ENCODE results near the gene SLC7A6. TPM values are rescaled to one million over a fixed set of nuclear protein-coding genes. Genes with fewer than 3 reads are reported as not detected.
A peak's percentile ranks its signal among the peaks of the same experiment; 100 is the strongest.

SLC7A6 gene
- total RNA-seq, 6 experiments from 2014 or later = 46.1 to 56.6 (median 50.8) TPM

GRCh38 chr16:68235887-68236136 lies 28.5 kb upstream of the SLC7A6 start, which contains the start of gene ESRP2:
Gene ESRP2 (minus strand): TSS chr16:68236127. CDS start chr16:68236045, 82 bp downstream.
- H3K4me3 Mint-ChIP-seq = peak within 1 kb of the TSS; percentile 85
- no peaks in the 10 kb centered on the region; the same call in 1 of the 2 replicates for H3K9me3 Mint-ChIP-seq
- peaks cover 5% of the 10 kb centered on the region for H3K27me3 Mint-ChIP-seq (ENCODE audit: insufficient read depth)
- no peak for DNase-seq
- H3K4me1 Mint-ChIP-seq (ENCODE audit: low read depth) = peaks cover 21% of the 10 kb centered on the region
- TF ChIP-seq CTCF (IDR thresholded peaks at IDR 0.05) = no peak
- H3K27ac Mint-ChIP-seq = peak within 1 kb of the TSS; percentile 98
- H3K36me3 Mint-ChIP-seq (ENCODE audit: low read depth) = no peaks in the 10 kb centered on the region

- Mint-ChIP-seq H3K27ac (peak overlapping the region; percentile 98), H3K36me3 (ENCODE audit: low read depth) (no peaks in the 10 kb centered on the region), H3K9me3 (no peaks in the 10 kb centered on the region; the same call in 1 of the 2 replicates), H3K27me3 (ENCODE audit: insufficient read depth) (peaks cover 5% of the 10 kb centered on the region), H3K4me1 (ENCODE audit: low read depth) (peaks cover 21% of the 10 kb centered on the region), H3K4me3 (peak overlapping the region; percentile 85; the same call in 1 of the 2 replicates)
- no peak for TF ChIP-seq CTCF (IDR thresholded peaks at IDR 0.05)
- no peak for DNase-seq
These were observed 28.0 kb upstream of the SLC7A6 start for GRCh38 chr16:68236137-68236825.

GRCh38 chr16:68236826-68237242 lies 27.5 kb upstream of the SLC7A6 start:
- Mint-ChIP-seq H3K4me3 (peak overlapping the region; percentile 85), H3K9me3 (no peaks in the 10 kb centered on the region; the same call in 1 of the 2 replicates), H3K4me1 (ENCODE audit: low read depth) (peaks cover 21% of the 10 kb centered on the region), H3K27me3 (ENCODE audit: insufficient read depth) (peaks cover 3% of the 10 kb centered on the region; the same call in 1 of the 2 replicates), H3K27ac (peak overlapping the region; percentile 98), H3K36me3 (ENCODE audit: low read depth) (no peaks in the 10 kb centered on the region)
- DNase-seq = no peak
- TF ChIP-seq CTCF (IDR thresholded peaks at IDR 0.05) = no peak

GRCh38 chr16:68237243-68238028 lies 26.9 kb upstream of the SLC7A6 start:
- Mint-ChIP-seq H3K4me1 (ENCODE audit: low read depth) (peaks cover 21% of the 10 kb centered on the region), H3K27me3 (ENCODE audit: insufficient read depth) (peaks cover 3% of the 10 kb centered on the region; the same call in 1 of the 2 replicates), H3K36me3 (ENCODE audit: low read depth) (no peaks in the 10 kb centered on the region), H3K9me3 (no peaks in the 10 kb centered on the region; the same call in 1 of the 2 replicates), H3K27ac (peak overlapping the region; percentile 98), H3K4me3 (peak overlapping the region; percentile 86)
- DNase-seq = peak; percentile 97
- no peak for TF ChIP-seq CTCF (IDR thresholded peaks at IDR 0.05)

GRCh38 chr16:68238029-68238345 lies 26.3 kb upstream of the SLC7A6 start:
- DNase-seq = no peak
- Mint-ChIP-seq H3K36me3 (ENCODE audit: low read depth) (no peaks in the 10 kb centered on the region), H3K4me1 (ENCODE audit: low read depth) (peaks cover 21% of the 10 kb centered on the region), H3K4me3 (peak overlapping the region; percentile 86), H3K9me3 (no peaks in the 10 kb centered on the region; the same call in 1 of the 2 replicates), H3K27ac (peak overlapping the region; percentile 98), H3K27me3 (ENCODE audit: insufficient read depth) (peaks cover 3% of the 10 kb centered on the region; the same call in 1 of the 2 replicates)
- TF ChIP-seq CTCF (IDR thresholded peaks at IDR 0.05) = no peak

All from HFFc6 (cell line).